Smooth muscle cell (in vitro differentiated cells): ENCODE measurements around the gene AMIGO1. TPM values are rescaled to one million over a fixed set of nuclear protein-coding genes. Genes with fewer than 3 reads are reported as not detected.

Source experiments
- DNase-seq: peaks from one replicate; lab custom pipeline; 2025; ENCODE audit not compliant: unreplicated experiment; lab: John Stamatoyannopoulos, UW
- H2AFZ ChIP-seq: fragments of 200-600 bp; sonication (generic); 2 replicates; pipeline ENCODE4 v1.6.0; 2016; ENCODE audit warnings: antibody characterized with exemption, low read depth, mild to moderate bottlenecking
- H3F3A ChIP-seq: fragments of 200-600 bp; sonication (generic); 2 replicates; pipeline ENCODE4 v1.6.0; 2017; ENCODE audit warnings: antibody characterized with exemption, low read depth
- H3K27ac ChIP-seq: fragments of 200-600 bp; sonication (generic); 2 replicates; pipeline ENCODE4 v1.5.1; 2016; ENCODE audit warnings: low read depth, mild to moderate bottlenecking
- H3K27me3 ChIP-seq: fragments of 200-600 bp; sonication (generic); 2 replicates; pipeline ENCODE4 v1.6.1; 2016; ENCODE audit warnings: low read depth, mild to moderate bottlenecking
- H3K36me3 ChIP-seq: fragments of 200-600 bp; sonication (generic); 2 replicates; pipeline ENCODE4 v1.5.1; 2016; ENCODE audit warnings: low read depth
- H3K4me1 ChIP-seq: fragments of 200-600 bp; sonication (generic); 2 replicates; pipeline ENCODE4 v1.5.1; 2016; ENCODE audit warnings: low read depth
- H3K4me2 ChIP-seq: fragments of 200-600 bp; sonication (generic); 2 replicates; pipeline ENCODE4 v1.6.0; 2016; ENCODE audit warnings: mild to moderate bottlenecking
- H3K4me3 ChIP-seq: fragments of 200-600 bp; sonication (generic); 2 replicates; pipeline ENCODE4 v1.5.1; 2016; ENCODE audit warnings: mild to moderate bottlenecking
- H3K79me2 ChIP-seq: fragments of 200-600 bp; sonication (generic); 2 replicates; pipeline ENCODE4 v1.6.0; 2016; ENCODE audit warnings: low read depth, mild to moderate bottlenecking
- H3K9ac ChIP-seq: fragments of 200-600 bp; sonication (generic); 2 replicates; pipeline ENCODE4 v1.6.0; 2016; ENCODE audit warnings: low read depth
- H3K9me3 ChIP-seq: fragments of 200-600 bp; sonication (generic); replicated peaks from 2 replicates; pipeline ENCODE4 v1.5.1; 2016; ENCODE audit warnings: low read depth
- H4K20me1 ChIP-seq: fragments of 200-600 bp; sonication (generic); 2 replicates; pipeline ENCODE4 v1.6.0; 2016; ENCODE audit warnings: low read depth
- CTCF ChIP-seq: fragments of 200-600 bp; sonication (generic); IDR thresholded peaks from 2 replicates; pipeline ENCODE4 v1.5.1; 2017; ENCODE audit warnings: borderline replicate concordance, mild to moderate bottlenecking, antibody characterized with exemption; ENCODE audit not compliant: insufficient read depth, poor library complexity, severe bottlenecking
- WGBS: methylation state at CpG from one replicate; pipeline ENCODE4 v1.1.7; 2016; ENCODE audit warnings: low lambda C conversion rate; 5-methylcytosine and 5-hydroxymethylcytosine counted together
- polyA plus RNA-seq: library from polyadenylated mRNA; unstranded; fragments of >200 nt; fragmentation: Nextera tagmentation; extraction: Ambion mirVana; gene quantifications from 2 replicates; pipeline ENCODE4 v1.2.1, GENCODE V29; 2016
- total RNA-seq: library from RNA; depleted of rRNA; stranded (reverse); fragments of >200 nt; gene quantifications from 2 replicates; pipeline ENCODE4 v1.2.3, GENCODE V29; 2014

AMIGO1 gene
- total and polyA plus RNA-seq, 2 experiments from 2014 or later: 0.99 to 1.4 TPM

GRCh38 chr1:109543988-109544735 is 34.6 kb upstream of the AMIGO1 start:
- Histone ChIP-seq H3K27ac (no peak overlapping the region), H3K4me2 (no peak overlapping the region), H3K4me1 (peaks cover 13% of the 10 kb centered on the region), H4K20me1 (peaks cover 2% of the 10 kb centered on the region), H3K4me3 (no peak overlapping the region), H2AFZ (no peak overlapping the region), H3K36me3 (no peaks in the 10 kb centered on the region), H3K79me2 (peaks cover 19% of the 10 kb centered on the region), H3F3A (no peaks in the 10 kb centered on the region), H3K9ac (no peak overlapping the region), H3K27me3 (no peaks in the 10 kb centered on the region), H3K9me3 (no peaks in the 10 kb centered on the region)
- 81% methylated on average over 14 of the region's 14 CpGs for WGBS
- no peak for DNase-seq
- TF ChIP-seq CTCF: no peak

- Histone ChIP-seq H4K20me1 (no peaks in the 10 kb centered on the region), H3K4me1 (peaks cover 13% of the 10 kb centered on the region), H2AFZ (no peak overlapping the region), H3K9ac (no peak overlapping the region), H3K27ac (no peak overlapping the region), H3K36me3 (no peaks in the 10 kb centered on the region), H3K4me2 (no peak overlapping the region), H3K4me3 (no peak overlapping the region), H3K27me3 (no peaks in the 10 kb centered on the region), H3K9me3 (no peaks in the 10 kb centered on the region), H3K79me2 (peaks cover 13% of the 10 kb centered on the region), H3F3A (no peaks in the 10 kb centered on the region)
- no peak for DNase-seq
- TF ChIP-seq CTCF: no peak
- WGBS: 90% methylated on average over 24 of the region's 24 CpGs
Observed at GRCh38 chr1:109543283-109543987, 33.9 kb upstream of the AMIGO1 start.

DNA sequence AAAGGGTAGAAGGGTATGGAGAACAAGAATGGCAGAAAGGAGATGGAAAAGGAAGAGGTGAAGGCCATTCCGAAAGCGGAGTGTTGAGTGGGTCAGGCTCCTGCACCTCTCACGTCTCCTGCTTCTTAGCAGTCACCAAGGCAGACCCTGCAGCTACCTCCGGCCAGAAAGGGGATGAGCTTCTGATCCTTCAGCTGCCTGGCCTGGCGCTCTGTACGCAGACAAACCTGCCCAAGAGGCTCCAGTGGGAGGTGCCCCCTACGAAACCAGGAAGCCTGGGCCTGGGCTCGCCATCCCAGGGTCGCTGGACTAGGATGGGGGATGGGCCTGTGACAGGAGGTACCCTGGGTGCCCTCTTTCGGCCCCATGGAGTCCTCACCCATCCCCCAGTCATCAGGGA is 33.1 kb upstream of the AMIGO1 start:
- Histone ChIP-seq H4K20me1 (no peaks in the 10 kb centered on the region), H3K9ac (no peak overlapping the region), H3K4me3 (no peak overlapping the region), H3K4me1 (peaks cover 13% of the 10 kb centered on the region), H3F3A (no peaks in the 10 kb centered on the region), H3K36me3 (no peaks in the 10 kb centered on the region), H3K9me3 (no peaks in the 10 kb centered on the region), H2AFZ (no peak overlapping the region), H3K4me2 (no peak overlapping the region), H3K27ac (no peak overlapping the region), H3K27me3 (no peaks in the 10 kb centered on the region), H3K79me2 (peaks cover 8% of the 10 kb centered on the region)
- WGBS: 89% methylated on average over 10 of the region's 10 CpGs
- no peak for DNase-seq
- no peak for TF ChIP-seq CTCF

DNA sequence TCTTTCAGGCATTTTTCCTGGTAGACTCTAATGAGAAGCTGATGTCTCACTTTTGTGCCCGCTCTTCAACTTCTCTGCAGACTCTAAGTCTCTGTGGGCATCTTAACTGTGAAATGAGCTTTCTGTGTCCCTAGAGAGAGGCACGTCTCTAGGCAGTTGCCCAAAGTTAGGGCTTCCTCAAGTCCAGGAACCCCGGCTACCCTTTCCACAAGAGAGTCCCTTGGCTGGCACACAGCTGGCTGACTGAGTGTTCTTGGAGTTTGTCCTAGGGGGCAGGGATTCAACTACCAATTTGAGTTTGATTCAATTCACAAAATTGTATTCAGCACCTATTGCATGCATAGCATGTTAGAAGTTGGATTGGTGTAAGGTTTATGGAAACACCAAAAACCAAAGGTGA is 31.6 kb upstream of the AMIGO1 start:
- Histone ChIP-seq H3K9me3 (no peaks in the 10 kb centered on the region), H2AFZ (no peak overlapping the region)
- TF ChIP-seq CTCF: no peak

More for the DNA sequence above, 31.6 kb upstream of the AMIGO1 start:
- no peak overlapping the region for H3K27ac ChIP-seq
- H3K9ac ChIP-seq: no peak overlapping the region
- no peak overlapping the region for H3K4me2 ChIP-seq
- no peak for DNase-seq
- WGBS: 87% methylated on average over 3 of the region's 3 CpGs
- no peaks in the 10 kb centered on the region for H3K4me1 ChIP-seq
- no peak overlapping the region for H3K4me3 ChIP-seq
- no peaks in the 10 kb centered on the region for H3F3A ChIP-seq
- no peaks in the 10 kb centered on the region for H3K79me2 ChIP-seq
- no peaks in the 10 kb centered on the region for H3K36me3 ChIP-seq
- no peaks in the 10 kb centered on the region for H4K20me1 ChIP-seq
- H3K27me3 ChIP-seq: no peaks in the 10 kb centered on the region
